Cerebellar cortex (tissue), 1 donor: Measurements from ENCODE around the gene TBXAS1.

Experiments
- DNase-seq: peaks from one replicate; pipeline ENCODE4 v3.0.0-alpha.2; 2015; ENCODE audit warnings: low spot score

TBXAS1 gene

GRCh38 chr7:139946533-139946932, 117.5 kb downstream of the TBXAS1 start:
- DNase-seq, result no peak

- no peak for DNase-seq
These were observed 118.0 kb downstream of the TBXAS1 start for GRCh38 chr7:139947021-139947420.

GRCh38 chr7:139948167-139948566, 119.1 kb downstream of the TBXAS1 start:
- no peak for DNase-seq

GRCh38 chr7:139948587-139949335, 119.7 kb downstream of the TBXAS1 start:
- DNase-seq, result no peak

GRCh38 chr7:139949629-139950028, 120.6 kb downstream of the TBXAS1 start:
- DNase-seq, result no peak

GRCh38 chr7:139950881-139951525, 121.9 kb downstream of the TBXAS1 start:
- no peak for DNase-seq

- DNase-seq, result no peak
These were observed 124.2 kb downstream of the TBXAS1 start for GRCh38 chr7:139953229-139953628.

GRCh38 chr7:139955109-139955820, 126.2 kb downstream of the TBXAS1 start:
- DNase-seq, result no peak

GRCh38 chr7:139958599-139959284, 129.7 kb downstream of the TBXAS1 start:
- DNase-seq, result no peak

- DNase-seq, result no peak
These were observed 130.2 kb downstream of the TBXAS1 start for GRCh38 chr7:139959285-139959628.

GRCh38 chr7:139959718-139960117, 130.7 kb downstream of the TBXAS1 start:
- no peak for DNase-seq

- no peak for DNase-seq
These were observed 131.1 kb downstream of the TBXAS1 start for GRCh38 chr7:139960157-139960556.

- no peak for DNase-seq
These were observed 137.0 kb downstream of the TBXAS1 start for GRCh38 chr7:139965942-139966628.

- no peak for DNase-seq
These were observed 137.9 kb downstream of the TBXAS1 start for GRCh38 chr7:139966949-139967348.

- no peak for DNase-seq
These were observed 139.9 kb downstream of the TBXAS1 start for GRCh38 chr7:139968931-139969330.

- no peak for DNase-seq
These were observed 143.0 kb downstream of the TBXAS1 start for GRCh38 chr7:139972029-139972428.

GRCh38 chr7:139973101-139974050, 144.3 kb downstream of the TBXAS1 start:
- no peak for DNase-seq

- DNase-seq, result no peak
These were observed 145.2 kb downstream of the TBXAS1 start for GRCh38 chr7:139974179-139974811.

GRCh38 chr7:139976055-139976837, 147.2 kb downstream of the TBXAS1 start:
- DNase-seq, result no peak
